ENCODE measurements around the gene PCDHGC5.

PCDHGC5 gene

GRCh38 chr5:141488591-141489561, at the start of gene PCDHGC5:
Gene PCDHGC5 (plus strand): TSS chr5:141489081. CDS start chr5:141489241, 160 bp downstream.
- DNase-seq (ENCODE audit: low read depth): no peak
- TF ChIP-seq, protein P1, sequence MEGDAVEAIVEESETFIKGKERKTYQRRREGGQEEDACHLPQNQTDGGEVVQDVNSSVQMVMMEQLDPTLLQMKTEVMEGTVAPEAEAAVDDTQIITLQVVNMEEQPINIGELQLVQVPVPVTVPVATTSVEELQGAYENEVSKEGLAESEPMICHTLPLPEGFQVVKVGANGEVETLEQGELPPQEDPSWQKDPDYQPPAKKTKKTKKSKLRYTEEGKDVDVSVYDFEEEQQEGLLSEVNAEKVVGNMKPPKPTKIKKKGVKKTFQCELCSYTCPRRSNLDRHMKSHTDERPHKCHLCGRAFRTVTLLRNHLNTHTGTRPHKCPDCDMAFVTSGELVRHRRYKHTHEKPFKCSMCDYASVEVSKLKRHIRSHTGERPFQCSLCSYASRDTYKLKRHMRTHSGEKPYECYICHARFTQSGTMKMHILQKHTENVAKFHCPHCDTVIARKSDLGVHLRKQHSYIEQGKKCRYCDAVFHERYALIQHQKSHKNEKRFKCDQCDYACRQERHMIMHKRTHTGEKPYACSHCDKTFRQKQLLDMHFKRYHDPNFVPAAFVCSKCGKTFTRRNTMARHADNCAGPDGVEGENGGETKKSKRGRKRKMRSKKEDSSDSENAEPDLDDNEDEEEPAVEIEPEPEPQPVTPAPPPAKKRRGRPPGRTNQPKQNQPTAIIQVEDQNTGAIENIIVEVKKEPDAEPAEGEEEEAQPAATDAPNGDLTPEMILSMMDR (IDR thresholded peaks at IDR 0.05; ENCODE audit: low read depth, low read length, missing control alignments): no peak
- peak within 1 kb of the TSS; percentile 3 for H3K4me3 ChIP-seq (ENCODE audit: low read depth, low read length)
- in situ Hi-C loops (cut with HindIII; ENCODE audit: low sequenced_read_pairs): no loop called here

GRCh38 chr5:141439411-141440141, 49.3 kb upstream of the PCDHGC5 start:
- DNase-seq (ENCODE audit: low read depth): no peak
- TF ChIP-seq, protein P1 (IDR thresholded peaks at IDR 0.05; ENCODE audit: low read depth, low read length, missing control alignments): no peak
- in situ Hi-C loops (cut with HindIII; ENCODE audit: low sequenced_read_pairs): no loop called here
- no peak overlapping the region for H3K4me3 ChIP-seq (ENCODE audit: low read depth, low read length)

DNA sequence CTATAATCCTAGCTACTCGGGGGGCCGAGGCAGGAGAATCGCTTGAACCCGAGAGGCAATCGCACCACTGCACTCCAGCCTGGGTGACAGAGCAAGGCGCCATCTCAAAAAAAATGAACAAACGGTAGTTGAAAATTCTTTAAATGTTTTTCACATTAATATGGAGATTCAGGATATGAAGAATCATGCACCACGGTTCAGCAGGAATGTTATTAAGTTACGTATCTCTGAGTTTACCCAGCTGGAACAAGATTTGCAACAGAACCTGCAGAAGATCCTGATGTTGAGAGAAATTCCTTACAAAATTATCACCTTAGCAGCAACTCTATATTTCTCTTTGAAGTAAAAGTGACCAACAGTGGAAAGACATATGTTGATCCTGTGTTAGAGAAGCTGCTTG, 48.5 kb upstream of the PCDHGC5 start:
- in situ Hi-C loops (cut with HindIII; ENCODE audit: low sequenced_read_pairs): no loop called here
- H3K4me3 ChIP-seq (ENCODE audit: low read depth, low read length): no peak overlapping the region
- DNase-seq (ENCODE audit: low read depth): no peak
- TF ChIP-seq, protein P1 (IDR thresholded peaks at IDR 0.05; ENCODE audit: low read depth, low read length, missing control alignments): no peak

DNA sequence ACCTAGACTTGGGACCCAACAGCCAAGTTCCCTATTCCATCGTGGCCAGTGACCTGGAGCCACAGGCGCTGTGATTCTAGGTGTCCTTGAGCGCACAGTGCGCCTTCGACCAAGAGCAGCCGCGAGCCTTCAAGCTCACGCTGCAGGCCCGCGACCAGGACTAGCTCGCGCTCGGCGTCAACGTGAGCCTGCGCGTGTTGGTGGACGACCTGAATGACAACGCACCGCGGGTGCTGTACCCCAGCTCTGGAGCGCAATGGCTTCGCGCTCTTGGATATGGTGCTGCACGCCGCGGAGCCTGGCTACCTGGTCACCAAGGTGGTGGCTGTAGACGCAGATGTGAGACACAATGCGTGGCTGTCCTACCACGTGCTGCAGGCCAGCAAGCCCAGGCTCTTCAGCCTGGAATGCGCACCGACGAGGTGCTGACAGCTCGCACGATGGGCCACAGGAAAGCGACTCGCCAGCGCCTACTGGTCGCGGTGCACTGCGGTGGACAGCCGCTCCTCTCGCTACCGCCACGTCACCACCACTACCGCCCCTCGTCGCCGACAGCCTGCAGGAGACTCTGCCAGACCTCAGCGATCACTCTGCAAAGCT, 47.2 kb upstream of the PCDHGC5 start:
- TF ChIP-seq, protein P1 (IDR thresholded peaks at IDR 0.05; ENCODE audit: low read depth, low read length, missing control alignments): no peak
- DNase-seq (ENCODE audit: low read depth): no peak
- no peak overlapping the region for H3K4me3 ChIP-seq (ENCODE audit: low read depth, low read length)
- in situ Hi-C loops (cut with HindIII; ENCODE audit: low sequenced_read_pairs): no loop called here

DNA sequence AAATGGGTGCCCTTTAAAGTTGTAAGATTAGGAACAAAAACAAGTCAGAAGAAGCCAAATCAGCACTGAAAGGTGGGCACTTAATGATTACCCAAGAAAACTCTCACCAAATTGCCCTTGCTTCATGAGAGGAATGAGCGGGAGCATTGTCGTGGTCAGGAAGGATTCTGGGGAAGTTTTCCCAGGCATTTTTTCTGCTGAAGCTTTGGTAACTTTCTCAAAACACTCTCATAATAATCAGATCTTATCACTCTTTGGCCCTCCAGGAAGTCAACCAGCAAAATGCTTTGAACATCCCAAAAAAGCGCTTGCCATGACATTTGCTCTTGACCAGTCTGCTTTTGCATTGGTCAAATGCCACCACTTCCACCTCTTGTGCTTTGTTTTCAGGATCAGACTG, 23.5 kb upstream of the PCDHGC5 start:
- no peak overlapping the region for H3K4me3 ChIP-seq (ENCODE audit: low read depth, low read length)
- DNase-seq (ENCODE audit: low read depth): no peak
- TF ChIP-seq, protein P1 (IDR thresholded peaks at IDR 0.05; ENCODE audit: low read depth, low read length, missing control alignments): no peak
- in situ Hi-C loops (cut with HindIII; ENCODE audit: low sequenced_read_pairs): no loop called here

- H3K4me3 ChIP-seq (ENCODE audit: low read depth, low read length): peak within 1 kb of the TSS; percentile 60
- TF ChIP-seq, protein P1 (IDR thresholded peaks at IDR 0.05; ENCODE audit: low read depth, low read length, missing control alignments): peak; percentile 29
- in situ Hi-C loops (cut with HindIII; ENCODE audit: low sequenced_read_pairs): no loop called here
- DNase-seq (ENCODE audit: low read depth): peak; percentile 91
Observed at GRCh38 chr5:141475625-141476131, 13.2 kb upstream of the PCDHGC5 start, which contains the start of gene PCDHGC3. Gene PCDHGC3 (plus strand): TSS chr5:141475966. CDS start chr5:141476117, 151 bp downstream.

Data from astrocyte of the cerebellum (primary cell).